DND-41 (cell line): ENCODE results near the gene FAF1.

Experiments used
- ATAC-seq: fragments of 200-7000 bp; cut with Tn5 transposase; 3 replicates; pipeline ENCODE4 v1.9.1; 2021; ENCODE audit warnings: low read depth; ENCODE audit not compliant: insufficient read depth
- DNase-seq: peaks from one replicate; pipeline ENCODE4 v3.0.0-alpha.2; 2020
- H2AFZ ChIP-seq: 2 replicates; pipeline ENCODE4 v1.6.0; 2012; ENCODE audit warnings: low read depth, low read length
- H3K27ac ChIP-seq: 2 replicates; pipeline ENCODE4 v1.5.1; 2012; ENCODE audit warnings: low read length, inconsistent platforms
- H3K27me3 ChIP-seq: fragments of 200-600 bp; sonication (generic); 2 replicates; pipeline ENCODE4 v1.6.0; 2012; ENCODE audit warnings: low read length, mild to moderate bottlenecking, inconsistent platforms; ENCODE audit not compliant: insufficient read depth, poor library complexity
- H3K36me3 ChIP-seq: 2 replicates; pipeline ENCODE4 v1.5.1; 2012; ENCODE audit warnings: low read length, inconsistent platforms; ENCODE audit not compliant: insufficient read depth
- H3K4me1 ChIP-seq: 2 replicates; pipeline ENCODE4 v1.5.1; 2012; ENCODE audit warnings: mild to moderate bottlenecking, low read length; ENCODE audit not compliant: insufficient read depth
- H3K4me2 ChIP-seq: 2 replicates; pipeline ENCODE4 v1.6.0; 2012; ENCODE audit warnings: mild to moderate bottlenecking, moderate library complexity, low read length, inconsistent platforms; ENCODE audit not compliant: insufficient read depth
- H3K4me3 ChIP-seq, 2 experiments: fragments of 200-600 bp in 1 of 2; shearing (Covaris generic) in 1 of 2; 2 replicates each; pipeline ENCODE4 v1.5.1; 2012 to 2016; ENCODE audit warnings: inconsistent platforms in 2 of 2, low read length in 2 of 2, mild to moderate bottlenecking in 2 of 2, low read depth in 1 of 2, moderate library complexity in 1 of 2
- H3K79me2 ChIP-seq: 2 replicates; pipeline ENCODE4 v1.6.0; 2012; ENCODE audit warnings: low read length, inconsistent platforms; ENCODE audit not compliant: insufficient read depth
- H3K9ac ChIP-seq: 2 replicates; pipeline ENCODE4 v1.6.0; 2012; ENCODE audit warnings: low read depth, mild to moderate bottlenecking, inconsistent platforms, low read length, moderate library complexity
- H3K9me3 ChIP-seq: 2 replicates; pipeline ENCODE4 v1.5.1; 2012; ENCODE audit warnings: low read length, moderate library complexity, mild to moderate bottlenecking, inconsistent platforms; ENCODE audit not compliant: insufficient read depth, severe bottlenecking
- H4K20me1 ChIP-seq: 2 replicates; pipeline ENCODE4 v1.6.0; 2012; ENCODE audit warnings: low read length; ENCODE audit not compliant: insufficient read depth
- EZH2 ChIP-seq: IDR thresholded peaks from 3 replicates; pipeline ENCODE4 v1.6.1; 2012; ENCODE audit warnings: borderline replicate concordance, low read depth, mild to moderate bottlenecking, moderate library complexity, low read length, inconsistent platforms; ENCODE audit not compliant: severe bottlenecking
- TF ChIP-seq, protein P1 (sequence below): IDR thresholded peaks from 2 replicates; pipeline ENCODE4 v1.5.1; 2012; ENCODE audit warnings: borderline replicate concordance, low read length, moderate library complexity, mild to moderate bottlenecking; ENCODE audit not compliant: poor library complexity, severe bottlenecking; ENCODE audit errors: extremely low read depth

The FAF1 gene

DNA sequence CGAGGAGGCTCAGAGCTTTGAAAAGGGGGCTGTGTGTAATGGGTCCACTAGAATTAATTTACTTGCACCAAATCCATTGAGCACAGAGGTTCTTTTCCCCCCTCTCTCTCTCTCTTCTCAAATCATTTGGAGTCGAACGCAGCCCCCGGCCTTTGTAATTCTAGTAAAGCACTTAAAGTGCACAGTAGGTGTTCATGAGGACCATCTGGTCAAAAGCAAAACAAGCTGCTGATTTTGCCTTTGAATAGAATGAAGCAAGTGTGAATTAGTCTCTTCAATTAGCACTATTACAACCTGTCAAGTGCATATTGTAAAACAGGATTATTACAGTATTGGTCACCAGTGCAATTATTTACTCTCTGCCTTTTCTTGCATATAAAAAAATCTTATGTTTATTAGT lies 259.9 kb downstream of the FAF1 start:
- Histone ChIP-seq H3K4me2 (no peak overlapping the region), H3K79me2 (no peaks in the 10 kb centered on the region), H3K4me3 (no peak overlapping the region)

DNA sequence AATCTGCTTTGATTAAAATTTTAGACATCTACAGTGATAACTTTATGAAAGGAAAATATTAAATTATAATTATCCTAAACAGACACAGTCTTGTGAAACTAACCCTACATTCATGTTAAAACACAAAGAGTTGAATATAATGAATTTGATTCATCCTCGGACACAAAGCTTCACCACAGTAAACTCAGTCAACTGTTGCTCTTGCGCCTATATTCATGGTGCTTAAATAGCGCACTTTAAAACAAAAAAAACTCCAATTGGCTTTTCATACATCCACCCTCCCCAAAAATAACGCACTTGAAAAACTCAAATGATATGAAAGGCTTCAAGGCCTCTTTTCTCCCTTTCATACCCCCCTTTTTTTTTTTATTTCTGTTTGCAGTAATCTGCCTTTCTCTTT lies 260.3 kb downstream of the FAF1 start:
- Histone ChIP-seq H3K4me3 (no peak overlapping the region), H3K27ac (no peak overlapping the region), H3K4me1 (no peaks in the 10 kb centered on the region), H4K20me1 (no peaks in the 10 kb centered on the region), H3K79me2 (no peaks in the 10 kb centered on the region), H3K4me2 (no peak overlapping the region), H3K9ac (no peak overlapping the region), H3K27me3 (no peaks in the 10 kb centered on the region), H3K9me3 (no peaks in the 10 kb centered on the region), H3K36me3 (peaks cover 3% of the 10 kb centered on the region; the same call in 1 of the 2 replicates), H2AFZ (no peak overlapping the region)
- ATAC-seq (no peak), DNase-seq (no peak)
- TF ChIP-seq EZH2: no peak
- TF ChIP-seq, protein P1, sequence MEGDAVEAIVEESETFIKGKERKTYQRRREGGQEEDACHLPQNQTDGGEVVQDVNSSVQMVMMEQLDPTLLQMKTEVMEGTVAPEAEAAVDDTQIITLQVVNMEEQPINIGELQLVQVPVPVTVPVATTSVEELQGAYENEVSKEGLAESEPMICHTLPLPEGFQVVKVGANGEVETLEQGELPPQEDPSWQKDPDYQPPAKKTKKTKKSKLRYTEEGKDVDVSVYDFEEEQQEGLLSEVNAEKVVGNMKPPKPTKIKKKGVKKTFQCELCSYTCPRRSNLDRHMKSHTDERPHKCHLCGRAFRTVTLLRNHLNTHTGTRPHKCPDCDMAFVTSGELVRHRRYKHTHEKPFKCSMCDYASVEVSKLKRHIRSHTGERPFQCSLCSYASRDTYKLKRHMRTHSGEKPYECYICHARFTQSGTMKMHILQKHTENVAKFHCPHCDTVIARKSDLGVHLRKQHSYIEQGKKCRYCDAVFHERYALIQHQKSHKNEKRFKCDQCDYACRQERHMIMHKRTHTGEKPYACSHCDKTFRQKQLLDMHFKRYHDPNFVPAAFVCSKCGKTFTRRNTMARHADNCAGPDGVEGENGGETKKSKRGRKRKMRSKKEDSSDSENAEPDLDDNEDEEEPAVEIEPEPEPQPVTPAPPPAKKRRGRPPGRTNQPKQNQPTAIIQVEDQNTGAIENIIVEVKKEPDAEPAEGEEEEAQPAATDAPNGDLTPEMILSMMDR: no peak

More for the DNA sequence above, 259.9 kb downstream of the FAF1 start:
- no peak for ATAC-seq
- DNase-seq: no peak
- Histone ChIP-seq H2AFZ (no peak overlapping the region), H3K27ac (no peak overlapping the region), H3K9me3 (no peaks in the 10 kb centered on the region), H3K36me3 (peaks cover 3% of the 10 kb centered on the region; the same call in 1 of the 2 replicates), H4K20me1 (no peaks in the 10 kb centered on the region), H3K9ac (no peak overlapping the region), H3K4me1 (no peaks in the 10 kb centered on the region), H3K27me3 (no peaks in the 10 kb centered on the region)
- TF ChIP-seq EZH2: no peak
- TF ChIP-seq, protein P1: no peak

DNA sequence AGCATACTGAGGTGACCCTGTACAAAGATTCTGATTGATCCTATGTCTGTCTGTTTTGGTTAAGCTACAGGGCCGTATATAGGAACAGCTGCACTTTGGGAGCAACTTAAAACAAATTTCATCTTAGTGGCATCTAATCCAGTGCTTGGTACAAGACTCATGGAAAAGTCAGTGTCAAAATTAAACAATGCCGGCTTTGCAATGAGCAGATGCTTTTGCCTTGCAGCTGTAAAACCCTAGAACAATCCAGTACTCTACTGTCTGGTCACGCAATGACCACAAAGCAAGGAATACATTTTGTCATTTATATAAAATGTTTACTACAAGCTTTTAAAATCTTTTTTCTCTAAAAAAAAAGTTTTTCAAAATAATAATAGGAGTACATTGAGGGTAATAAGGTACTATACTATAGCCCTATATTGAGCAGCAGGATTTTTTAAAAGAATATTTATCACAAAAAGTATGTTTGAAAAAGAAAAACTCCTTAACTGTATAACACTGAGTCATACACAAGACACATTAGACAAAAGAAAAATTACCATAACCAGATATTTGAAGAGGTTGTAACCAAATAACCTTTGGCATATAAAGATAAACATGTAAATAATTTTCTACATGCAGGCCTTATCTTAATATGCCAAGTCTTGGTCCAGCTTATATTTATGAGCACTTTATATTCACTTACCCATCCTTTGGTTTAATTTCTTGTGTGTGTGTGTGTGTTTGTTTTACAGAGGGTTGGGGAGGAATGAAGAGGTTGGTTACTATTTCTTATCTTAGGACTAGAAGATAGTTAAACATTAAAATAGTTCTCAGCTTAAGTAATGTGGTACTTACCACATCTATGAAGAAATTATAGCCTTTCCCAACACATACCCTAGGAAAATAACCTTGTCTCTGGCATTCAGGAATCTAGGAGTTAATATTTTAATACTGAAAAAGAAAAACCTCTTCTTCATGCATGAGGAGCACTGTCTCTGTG lies 262.3 kb downstream of the FAF1 start:
- Histone ChIP-seq H3K36me3 (no peaks in the 10 kb centered on the region), H3K4me1 (no peaks in the 10 kb centered on the region)

More for the DNA sequence above, 262.3 kb downstream of the FAF1 start:
- Histone ChIP-seq H3K27ac (no peak overlapping the region), H3K4me3 (no peak overlapping the region), H3K79me2 (no peaks in the 10 kb centered on the region), H4K20me1 (no peaks in the 10 kb centered on the region), H2AFZ (no peak overlapping the region), H3K27me3 (no peaks in the 10 kb centered on the region), H3K9me3 (no peaks in the 10 kb centered on the region), H3K9ac (no peak overlapping the region), H3K4me2 (no peak overlapping the region)
- TF ChIP-seq, protein P1: no peak
- no peak for TF ChIP-seq EZH2
- ATAC-seq (no peak), DNase-seq (no peak)
